NCI-H1092 (cell line): ENCODE results near the gene GARNL3.

ENCODE experiments used
- DNase-seq: peaks from one replicate; lab custom pipeline; 2025; lab: John Stamatoyannopoulos, UW

GARNL3 gene

DNA sequence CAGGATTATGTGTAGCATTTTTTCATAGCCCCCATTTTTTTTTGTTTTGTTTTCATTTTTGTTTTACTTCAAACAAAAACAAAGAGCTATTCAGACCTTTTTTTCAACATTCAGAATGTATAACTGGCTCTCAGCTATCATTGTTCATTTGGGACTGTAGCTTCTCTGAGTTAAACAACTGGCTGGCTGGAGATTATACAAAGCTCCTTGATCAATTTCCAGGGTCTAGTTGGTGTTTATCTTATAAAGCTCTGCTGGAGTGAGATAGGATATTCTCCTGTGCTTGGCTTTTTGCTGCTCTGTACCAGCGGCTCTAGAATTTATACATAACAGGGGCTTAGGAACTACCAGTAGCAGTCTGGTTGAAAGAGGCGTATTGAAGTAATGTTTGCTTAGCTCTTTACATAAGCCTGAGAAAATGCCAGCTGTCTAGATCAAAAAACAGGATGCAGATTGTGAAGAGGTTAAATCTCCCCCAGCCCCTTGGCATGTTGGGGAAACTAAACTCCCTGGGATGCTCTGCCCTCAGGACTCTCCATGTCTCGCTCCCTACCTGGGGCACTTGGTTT, 15.2 kb downstream of the GARNL3 start:
- DNase-seq: peak; percentile 40

DNA sequence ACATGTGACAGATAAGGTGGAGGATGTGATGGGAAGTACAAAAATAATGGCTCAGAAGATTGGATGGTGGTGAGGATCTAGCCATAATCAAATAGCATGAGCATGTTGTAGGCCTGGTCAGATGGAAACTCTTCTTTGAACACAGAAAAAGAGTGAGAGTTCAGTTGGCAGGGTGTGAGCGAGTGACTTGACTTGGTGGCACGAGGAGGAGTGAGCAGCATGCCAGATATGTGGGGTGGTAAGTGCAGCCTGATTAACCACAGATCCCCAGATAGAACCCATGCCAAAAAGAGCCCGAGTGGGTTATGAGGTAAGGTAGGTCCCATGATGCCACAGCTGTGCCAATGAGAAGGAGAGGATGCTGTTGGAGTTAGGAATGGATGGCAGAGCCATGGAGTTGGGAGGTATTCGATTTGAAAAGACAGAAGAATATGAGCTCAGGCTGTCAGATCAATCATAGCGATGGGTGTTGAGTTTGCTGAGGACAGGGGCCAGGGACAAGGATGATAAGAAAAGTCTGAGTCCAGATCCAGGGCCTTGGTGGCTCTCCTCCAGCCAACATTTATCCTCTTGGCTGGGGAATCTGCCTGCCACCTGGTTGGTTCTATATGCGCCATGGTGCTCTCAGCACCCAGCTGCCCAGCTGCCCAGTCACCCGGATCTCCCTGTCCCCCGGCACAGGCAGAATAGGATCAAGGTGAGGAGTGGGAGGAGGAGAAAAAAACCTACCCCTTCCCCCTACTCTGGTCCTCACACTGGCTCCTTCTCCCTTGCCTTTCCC, 16.5 kb downstream of the GARNL3 start:
- DNase-seq: no peak

DNA sequence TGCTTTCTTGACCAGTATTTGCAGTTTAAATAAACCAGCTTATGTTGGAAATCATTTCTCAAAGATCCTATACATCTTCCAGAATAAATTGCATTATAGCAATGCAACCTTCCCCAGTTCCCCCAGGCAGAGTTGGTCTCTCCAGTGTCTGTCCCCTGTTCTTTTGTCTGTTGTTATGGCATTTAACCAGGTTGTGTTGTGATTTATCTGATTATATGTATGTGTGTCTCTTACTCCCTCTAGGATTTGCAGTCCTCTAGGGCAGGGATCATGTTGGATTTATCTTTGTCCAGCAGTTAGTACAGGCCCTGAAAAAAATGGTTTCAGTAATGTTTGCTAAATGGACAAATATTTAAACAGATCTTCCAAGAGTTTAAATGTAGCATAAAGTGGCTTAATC, 17.3 kb downstream of the GARNL3 start:
- DNase-seq: no peak

DNA sequence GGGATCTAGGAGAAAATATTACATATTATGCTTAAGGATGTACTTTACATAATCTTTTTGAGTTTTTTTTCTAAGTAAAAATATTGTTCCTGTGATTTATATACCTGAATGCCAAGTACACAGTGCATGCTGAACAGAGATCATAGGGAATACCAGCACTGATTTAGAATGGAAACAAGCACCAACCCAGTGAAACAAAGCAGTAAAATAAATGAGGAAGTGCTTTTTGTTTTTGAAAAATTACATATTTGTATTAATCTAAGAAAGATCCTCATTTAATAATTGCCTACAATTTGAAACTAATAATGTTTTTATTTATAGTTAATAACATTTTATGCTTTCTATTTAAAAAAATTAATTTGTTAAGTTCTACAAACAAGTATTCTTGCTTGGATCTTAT, 18.0 kb downstream of the GARNL3 start:
- DNase-seq: no peak

DNA sequence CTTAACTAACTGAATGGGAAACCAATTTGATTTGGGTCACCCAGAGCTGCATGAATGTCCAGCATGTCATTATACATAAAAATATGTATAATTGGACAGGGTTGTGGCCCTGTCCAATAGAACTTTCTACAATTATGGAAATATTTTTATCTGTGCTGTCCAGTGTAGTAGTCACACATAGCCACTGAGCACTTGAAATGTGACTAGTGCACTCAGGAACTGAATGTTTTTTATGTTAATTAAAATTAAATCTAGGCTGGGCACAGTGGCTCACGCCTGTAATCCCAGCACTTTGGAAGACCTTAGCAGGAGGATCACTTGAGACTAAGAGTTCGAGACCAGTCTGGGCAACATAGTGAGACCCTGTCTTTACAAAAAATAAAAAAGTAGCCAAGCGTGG, 18.6 kb downstream of the GARNL3 start:
- DNase-seq: no peak

DNA sequence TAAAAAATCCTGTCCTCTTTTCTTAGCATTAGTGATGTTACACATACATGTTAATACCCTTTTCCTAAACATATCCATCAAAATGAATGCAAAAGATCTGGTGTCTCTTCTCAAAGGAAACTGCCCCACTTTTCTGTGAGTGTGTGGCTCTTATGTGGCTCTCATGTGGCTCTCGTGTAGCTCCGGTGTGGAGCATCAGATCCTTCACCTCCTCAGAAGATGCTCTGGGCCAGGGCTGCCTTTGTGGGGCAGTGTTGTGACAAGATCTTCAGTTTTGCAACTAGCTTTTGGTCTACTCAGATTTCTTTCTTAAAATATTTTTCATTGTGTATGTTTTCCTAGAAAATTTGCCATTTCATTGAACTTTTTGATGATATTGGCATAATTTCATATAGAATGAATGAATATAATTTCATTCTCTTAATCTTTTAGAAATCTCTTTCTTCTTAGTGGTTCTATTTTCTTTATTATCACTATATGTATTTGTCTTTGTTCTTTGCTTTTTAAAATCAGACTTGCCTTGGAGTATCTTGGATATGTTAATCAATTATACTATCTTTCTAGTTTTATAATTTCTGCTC, 19.4 kb downstream of the GARNL3 start:
- DNase-seq: no peak

DNA sequence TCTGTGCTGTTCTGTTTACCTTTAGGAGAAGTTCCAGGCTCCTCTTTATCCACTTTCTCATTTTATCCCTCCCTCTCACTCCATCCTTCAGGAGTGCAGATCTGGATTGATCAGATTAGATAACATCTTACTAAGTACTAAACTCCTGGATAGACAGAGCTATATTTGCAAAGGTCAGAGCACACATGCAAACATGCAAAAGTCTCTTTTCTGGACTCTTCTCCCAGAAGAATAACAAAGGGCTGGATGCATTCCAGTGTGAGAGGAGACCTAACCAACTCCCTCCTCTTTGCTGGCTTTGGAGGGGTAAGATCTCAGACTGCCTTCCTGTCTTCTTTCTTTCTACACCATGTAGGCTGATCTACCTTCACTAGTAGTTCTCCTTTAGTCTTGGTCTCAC, 21.4 kb downstream of the GARNL3 start:
- no peak for DNase-seq

DNA sequence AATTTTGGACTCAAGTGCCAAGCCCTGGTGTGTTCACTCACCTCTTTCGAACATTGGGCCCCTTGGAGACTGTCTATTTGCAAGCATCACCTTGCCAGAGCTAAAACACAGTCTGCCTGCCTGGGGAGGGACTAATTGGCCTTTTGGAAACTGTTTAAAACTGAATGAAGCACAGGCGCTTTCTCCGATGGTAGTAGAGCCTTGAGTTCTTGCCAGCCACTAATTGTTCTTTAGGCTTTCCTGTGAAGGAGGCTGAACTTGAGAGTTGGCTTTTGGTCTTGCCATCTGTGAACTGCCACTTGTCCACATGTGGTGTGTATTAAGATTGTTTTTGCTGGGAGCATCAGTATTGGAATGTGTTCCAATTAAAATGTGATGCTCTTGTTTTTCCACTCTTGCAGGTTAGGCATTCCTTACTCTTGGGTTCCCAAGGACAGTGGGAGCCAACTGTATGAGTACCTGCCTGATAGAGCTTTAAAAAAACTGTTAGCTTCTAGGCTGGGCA, 26.0 kb downstream of the GARNL3 start:
- DNase-seq: no peak

DNA sequence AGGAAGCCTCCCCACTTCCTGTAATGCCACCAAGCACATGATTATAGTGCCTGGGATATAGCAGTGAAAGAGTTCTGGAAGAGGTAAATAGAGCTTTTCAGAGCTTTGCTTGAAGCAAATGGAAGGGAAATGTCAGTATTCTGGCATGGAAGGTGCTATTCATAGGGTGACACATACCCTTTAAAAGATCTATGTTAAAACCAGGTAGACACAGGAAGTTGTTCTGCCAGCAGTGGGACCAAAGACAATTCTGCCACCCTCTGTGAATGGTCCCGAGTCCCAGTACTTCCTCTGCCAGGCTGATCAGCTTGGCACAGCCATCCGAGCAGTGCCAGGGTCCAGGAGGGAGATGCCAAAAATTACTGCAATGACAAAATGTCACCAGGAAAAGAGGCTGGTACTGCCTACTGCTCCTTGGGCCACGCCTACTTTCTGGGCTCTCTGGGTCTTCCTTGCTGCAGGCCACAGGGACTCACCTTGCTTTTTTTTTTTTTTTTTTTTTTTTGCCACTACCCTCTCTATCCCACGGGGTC, 26.7 kb downstream of the GARNL3 start:
- no peak for DNase-seq

DNA sequence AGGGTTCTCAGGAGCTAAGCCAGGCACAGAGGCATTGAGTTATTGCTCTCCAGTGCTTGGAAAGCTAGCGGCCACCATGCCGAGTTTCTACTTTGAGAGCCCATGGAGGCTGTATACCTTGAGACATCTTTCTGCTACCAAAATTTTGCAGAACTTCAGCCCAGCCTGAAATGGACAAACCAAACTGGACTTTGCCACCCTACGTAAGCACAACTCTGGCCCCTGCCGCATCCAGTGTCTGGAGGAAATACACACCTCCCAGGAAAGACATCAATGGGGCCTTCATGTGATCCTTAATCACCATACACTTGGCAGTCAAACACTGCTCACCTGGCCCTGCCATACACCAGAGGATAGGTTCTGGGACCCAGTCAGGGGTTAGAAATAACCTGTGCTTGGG, 27.8 kb downstream of the GARNL3 start:
- no peak for DNase-seq

DNA sequence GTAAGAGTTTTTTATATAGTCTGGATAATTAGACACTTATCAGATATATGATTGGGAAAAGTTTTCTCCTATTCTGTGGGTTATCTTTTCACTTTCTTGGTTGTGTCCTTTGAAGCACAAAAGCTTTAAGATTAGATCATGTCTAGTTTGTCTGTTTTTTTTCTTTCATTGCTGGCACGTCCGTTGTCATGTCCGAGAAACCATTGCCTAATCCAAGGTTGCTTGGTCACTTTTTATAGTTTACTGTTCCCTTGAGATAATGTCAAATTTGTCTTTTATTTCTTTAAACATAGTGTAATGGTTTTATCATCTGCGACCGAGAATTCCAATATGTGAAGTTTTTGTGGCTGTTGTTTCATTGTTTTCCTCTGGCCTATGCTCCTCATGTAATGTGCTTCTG, 28.8 kb downstream of the GARNL3 start:
- no peak for DNase-seq

DNA sequence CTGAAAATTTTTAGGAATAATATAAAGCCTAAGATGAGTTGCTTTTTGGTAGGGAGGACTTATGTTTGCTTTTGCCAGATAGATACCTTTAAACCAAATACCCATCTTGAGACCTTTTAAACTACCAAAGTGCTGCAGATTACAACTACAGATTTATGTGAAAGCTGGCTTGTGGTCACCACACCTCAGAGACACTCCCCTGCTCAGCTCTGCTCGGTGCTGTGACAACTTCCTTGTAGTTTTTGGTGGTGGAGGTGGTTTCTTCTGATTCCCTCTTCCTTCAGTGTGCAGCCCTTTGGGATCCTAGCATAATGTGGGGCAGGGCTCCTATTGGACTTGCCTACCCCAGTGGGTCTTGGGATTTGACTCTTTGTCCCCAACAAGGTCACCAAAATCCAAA, 29.2 kb downstream of the GARNL3 start:
- no peak for DNase-seq

DNA sequence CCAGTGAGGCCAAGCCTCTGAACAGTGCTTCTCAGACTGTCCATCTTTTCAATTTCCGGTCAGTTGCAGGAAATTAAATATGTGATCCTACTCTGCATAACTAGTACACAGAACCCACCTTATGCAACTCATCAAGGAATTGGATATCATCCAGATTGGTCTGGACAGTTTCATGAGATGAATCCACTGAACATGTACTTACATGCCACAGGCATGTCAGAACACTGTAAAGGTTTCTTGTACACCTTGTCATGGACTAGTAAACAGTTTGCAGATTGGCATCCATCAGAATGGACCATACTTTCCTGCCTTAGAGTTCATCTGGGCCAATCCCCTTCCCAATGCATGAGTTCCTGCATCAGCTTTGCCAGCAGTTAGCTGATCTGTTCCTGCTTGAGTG, 30.4 kb downstream of the GARNL3 start:
- DNase-seq: no peak

DNA sequence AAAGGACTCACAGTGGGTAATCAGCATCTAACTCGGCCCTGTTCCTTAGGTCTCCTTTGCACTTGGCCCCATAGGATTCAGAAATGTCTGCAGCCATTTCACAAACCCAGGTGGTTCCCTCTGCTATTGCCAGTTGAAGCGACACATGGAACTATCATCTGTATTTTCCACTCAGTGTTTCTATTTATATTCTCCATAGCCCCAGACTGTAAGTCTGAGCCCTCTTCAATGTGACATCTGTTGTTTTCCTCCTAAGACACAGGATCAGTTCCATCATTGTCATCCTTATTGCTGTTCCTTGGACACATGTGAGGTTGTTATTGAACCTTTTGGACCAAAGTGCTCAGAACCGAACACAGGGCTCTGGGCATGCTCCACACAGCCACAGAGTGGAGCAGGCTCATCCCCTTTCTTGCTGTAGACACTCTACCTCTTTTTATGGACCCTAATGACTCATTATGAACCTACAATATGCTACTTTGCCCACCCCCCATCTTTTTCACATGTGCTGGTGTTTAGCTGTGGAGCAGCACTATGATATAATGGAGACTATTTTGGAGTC, 36.4 kb downstream of the GARNL3 start:
- DNase-seq: no peak

DNA sequence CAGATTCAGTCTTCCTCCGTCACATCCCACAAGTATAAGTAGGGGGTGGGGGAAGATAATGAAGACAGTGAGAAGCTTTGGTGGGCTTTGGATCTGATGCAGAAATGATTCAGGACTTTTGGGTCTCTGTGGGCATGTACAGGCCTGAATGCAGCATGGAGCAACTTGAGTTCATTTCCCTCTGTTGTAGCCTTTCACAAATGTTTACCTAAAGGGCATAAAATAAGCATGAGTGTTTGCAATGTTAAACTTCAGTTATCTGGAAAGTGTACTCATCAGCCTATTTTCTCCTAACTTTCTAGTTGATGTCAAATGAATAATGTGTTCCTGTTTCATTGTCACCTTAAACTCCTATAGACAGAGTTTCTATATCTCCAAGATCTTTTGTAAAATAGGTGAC, 39.3 kb downstream of the GARNL3 start:
- no peak for DNase-seq

DNA sequence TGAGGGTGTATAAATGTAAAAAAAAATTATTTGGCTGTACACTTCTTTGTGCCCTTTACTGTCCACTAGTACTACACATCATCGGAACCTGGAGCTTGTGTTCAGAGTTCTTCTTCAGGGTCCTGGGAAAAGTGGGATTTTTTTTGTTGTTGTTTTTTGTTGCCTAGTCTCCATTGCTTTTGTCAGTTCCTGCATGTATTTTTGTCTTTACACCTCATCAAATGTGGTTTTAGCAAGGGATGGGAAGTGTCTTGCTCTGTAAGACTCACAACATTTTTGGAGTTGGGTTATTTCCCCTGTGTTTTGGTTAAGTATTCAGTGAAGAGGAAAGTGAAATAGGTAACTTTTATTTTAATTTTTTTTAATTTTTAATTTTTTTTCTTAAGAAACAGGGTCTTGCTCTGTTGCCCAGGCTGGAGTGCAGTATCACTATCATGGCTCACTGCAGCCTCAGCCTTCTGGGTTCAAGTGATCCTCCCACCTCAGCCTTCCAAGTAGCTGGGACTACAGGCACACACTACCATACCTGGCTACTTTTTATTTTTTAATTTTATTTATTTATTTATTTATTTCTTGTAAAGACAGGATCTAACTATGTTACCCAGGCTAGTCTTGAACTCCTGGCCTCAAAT, 40.7 kb downstream of the GARNL3 start:
- DNase-seq: no peak

DNA sequence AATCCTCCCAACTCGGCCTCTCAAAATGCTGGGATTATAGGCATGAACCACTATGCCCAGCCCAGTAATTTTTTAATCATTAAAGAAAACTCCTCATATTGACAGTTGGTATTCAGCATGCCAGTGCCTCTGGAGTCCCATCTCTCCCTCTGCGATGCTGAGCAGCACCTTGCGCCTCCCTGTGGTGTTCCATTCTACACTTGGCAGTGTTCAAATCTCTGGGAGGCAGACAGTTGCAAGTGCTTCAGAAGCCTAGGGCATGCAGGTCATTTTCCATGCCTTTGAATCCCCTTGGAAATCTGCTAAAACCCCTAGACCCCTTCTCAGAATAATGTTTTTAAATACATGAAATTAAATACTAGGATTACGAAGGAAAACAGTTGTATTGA, 41.3 kb downstream of the GARNL3 start:
- DNase-seq: no peak

DNA sequence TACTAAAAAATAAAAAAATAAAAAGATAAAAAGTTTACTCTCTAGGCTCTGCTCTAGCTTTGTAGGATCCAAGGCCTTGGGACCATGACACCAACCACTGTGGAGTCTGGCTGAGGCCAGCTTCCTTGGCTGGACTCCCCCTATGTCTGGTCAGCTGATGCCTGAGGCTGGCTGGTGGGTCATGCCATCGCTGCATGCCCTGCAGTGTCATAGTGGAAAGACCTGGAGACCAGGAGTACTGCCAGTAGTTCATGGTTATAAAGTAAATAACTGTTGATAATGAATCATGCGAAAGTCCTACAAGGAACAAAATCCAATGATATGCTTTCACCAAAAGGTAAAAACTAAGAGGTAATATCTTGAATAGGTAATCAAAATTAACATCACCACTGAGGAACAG, 43.2 kb downstream of the GARNL3 start:
- no peak for DNase-seq

DNA sequence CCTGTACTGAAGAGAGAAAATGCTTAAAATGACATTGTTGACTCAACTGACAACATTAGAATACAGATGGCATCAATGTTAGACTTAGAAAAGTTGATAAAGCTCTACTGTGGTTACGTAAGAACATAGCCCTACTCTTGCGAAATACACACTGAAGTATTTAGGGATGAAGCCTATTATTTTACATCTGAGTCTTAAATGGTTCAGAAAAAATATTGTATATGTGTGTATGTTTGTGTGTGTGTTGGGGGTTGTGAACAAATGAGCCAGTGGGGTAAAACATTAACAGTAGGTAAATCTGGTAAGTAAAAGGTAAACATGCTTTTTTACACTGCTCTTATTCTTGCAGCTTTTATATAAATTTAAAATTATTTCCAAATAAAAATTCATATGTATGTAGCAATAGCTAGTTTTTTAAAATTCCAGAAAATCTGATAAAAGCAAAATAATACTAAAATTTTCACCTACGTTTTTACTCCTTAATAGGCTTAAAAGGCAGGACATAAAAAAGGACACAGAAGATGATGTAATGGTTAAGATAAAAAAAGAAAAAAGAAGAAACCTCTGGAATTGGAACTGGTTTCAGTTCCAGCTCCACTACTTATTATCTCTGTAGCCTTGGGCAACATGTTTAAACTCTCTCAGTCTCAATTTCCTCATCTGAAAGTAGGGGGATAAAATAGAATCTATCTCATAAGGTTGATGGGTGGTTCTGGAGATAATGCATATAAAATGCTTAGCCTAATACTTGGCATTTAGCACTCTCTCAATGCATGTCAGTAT, 44.3 kb downstream of the GARNL3 start:
- no peak for DNase-seq

DNA sequence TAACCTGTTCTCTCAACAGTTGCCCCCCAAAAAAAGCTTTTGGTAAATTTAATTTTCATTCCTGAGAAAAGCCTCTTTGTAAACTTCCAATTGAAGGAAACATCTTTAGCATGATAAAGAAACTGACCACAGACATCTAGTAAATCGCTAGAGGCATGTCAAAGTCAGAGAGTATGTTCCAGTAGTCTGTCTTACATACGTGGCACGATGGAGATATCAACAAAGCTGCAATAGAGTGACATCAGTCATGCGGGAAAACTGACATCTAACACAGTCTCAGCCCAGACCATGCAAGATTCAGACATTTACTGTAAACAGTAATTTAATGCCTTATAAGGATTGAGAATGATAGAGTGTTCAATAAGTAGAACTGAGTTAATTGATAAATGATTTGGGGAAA, 45.1 kb downstream of the GARNL3 start:
- no peak for DNase-seq

DNA sequence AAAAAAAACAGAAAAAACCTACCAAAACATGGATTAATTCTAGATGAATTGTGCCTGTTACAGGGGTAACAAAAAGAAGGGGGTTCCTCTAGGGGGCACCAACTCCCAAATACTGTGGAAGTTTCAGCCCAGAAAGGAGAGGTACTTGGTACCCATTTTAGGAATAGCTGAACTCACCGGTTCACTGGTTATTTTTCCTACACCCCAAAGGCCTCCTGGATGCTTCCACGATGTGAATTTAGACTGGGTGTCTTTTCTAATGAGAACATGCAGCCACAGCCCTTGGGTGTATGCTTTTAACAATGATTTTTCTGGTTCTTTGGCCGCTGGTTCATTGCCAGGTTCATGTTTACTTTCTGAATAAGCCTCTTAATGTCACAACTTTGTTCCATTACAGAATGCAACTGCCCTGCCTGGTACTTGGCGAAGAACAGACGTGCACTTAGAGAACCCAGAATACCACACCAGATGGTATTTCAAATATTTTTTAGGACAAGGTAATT, 46.7 kb downstream of the GARNL3 start:
- no peak for DNase-seq
